HT1080 (cell line): ENCODE results near the gene CERK. TPM values are rescaled to one million over a fixed set of nuclear protein-coding genes. Genes with fewer than 3 reads are reported as not detected.
"Not testable (repeated sequence)": the region's sequence is repeated elsewhere in the genome, so short reads cannot be mapped to it uniquely, and the experiment has no call there.

Experiments
- DNase-seq: peaks from one replicate; pipeline ENCODE4 v3.0.0-alpha.2; 2015; ENCODE audit warnings: low read depth
- total RNA-seq: library from RNA; depleted of rRNA; stranded (reverse); fragments of >200 nt; shearing (Covaris generic); gene quantifications from 2 replicates; pipeline ENCODE4 v1.2.3, GENCODE V29; 2014

Gene CERK
- total RNA-seq, 1 experiment from 2014 or later = 61.2 TPM

DNA sequence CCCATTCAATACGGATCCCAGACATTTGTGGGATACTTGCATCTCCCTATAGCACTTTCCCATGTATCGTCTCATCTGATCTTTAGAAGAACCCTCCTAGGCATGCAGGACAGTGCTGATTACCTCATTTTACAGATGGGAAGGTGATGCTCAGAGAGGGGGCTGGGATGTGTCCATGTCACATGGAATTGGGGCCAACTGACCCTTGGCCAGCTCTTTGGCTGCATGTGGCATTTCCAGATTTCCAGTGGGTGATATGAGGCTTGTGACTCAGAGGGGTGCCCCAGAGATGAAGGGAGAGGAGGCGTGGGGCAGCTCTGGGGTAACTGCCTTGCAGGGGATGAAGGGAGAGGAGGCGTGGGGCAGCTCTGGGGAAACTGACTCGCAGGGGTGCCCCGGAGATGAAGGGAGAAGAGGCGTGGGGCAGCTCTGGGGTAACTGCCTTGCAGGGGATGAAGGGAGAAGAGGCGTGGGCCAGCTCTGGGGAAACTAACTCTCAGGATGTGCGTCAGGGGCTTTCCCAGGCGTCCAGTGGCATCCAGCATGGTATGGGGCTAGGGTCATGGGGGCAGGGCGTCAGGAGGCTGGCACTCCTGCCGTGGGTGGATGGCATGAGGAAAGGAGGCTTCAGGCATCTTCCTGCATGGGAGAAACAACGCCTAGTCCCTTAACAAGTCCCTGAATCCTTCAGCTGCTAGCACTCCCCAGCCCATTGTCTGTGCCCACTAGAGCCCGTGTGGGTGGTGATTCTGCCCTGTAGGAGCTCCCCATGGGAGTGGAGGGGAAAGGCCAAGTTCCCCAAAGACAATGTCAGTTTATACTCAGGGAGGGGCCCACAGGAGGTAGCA lies 11.9 kb upstream of the CERK start:
- DNase-seq = no peak

- DNase-seq = peak; percentile 44
Measured at GRCh38 chr22:46748908-46749675, 11.0 kb upstream of the CERK start.

DNA sequence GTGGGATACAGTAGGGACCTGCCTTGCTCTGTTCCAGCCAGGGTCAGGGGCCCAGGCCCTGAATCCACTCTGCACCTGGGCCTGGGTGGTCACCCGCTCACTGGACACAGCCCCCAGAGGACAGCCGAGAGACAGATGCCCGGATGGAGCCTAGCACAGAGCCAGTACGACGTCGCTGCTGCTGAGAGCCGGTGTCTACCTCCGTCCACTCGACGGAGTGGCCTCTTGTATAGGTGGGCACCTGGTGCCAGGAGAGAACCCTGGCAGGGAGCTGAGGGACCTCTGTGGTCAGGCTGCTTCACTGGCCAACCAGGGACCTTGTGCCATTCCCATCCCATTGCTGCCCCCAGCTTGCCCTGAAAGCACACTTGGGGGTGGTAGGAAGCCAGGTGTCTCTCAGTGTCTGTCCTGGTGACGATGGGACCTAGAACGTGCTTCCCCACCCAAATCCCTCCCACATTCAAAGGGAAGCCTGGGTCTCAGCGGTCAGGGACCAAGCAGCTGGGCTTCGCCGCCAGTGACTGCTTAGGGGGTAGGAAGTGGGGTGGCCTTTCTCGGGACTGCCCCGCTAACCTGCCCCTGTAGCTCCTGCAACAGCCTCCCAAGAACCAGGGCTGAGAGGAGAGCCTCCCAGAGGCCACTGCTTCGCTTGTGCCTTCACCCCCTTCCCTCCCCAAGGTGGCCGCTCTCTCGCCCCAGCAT lies 10.3 kb upstream of the CERK start:
- no peak for DNase-seq

DNA sequence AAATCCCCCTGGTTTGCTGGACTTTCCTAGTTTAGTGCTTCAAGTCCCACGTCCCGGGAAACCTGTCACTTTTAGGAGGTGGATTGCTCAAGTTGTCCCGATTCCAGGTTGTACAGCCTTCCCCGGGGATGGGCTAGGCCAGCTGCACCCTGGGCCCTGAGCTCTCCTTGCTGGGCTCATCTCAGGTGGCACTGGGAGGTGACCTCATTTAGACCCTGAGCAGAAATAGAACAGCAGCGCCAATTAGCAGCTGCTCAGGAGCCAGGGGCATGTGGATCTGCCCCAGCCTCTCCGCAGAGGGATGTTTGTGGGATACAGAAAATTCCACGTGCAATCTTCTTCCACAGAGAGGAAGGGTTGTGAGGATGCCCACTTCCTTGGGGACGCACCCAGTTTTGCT lies 9.6 kb upstream of the CERK start:
- DNase-seq = no peak

- no peak for DNase-seq
Measured at GRCh38 chr22:46746620-46747019, 8.6 kb upstream of the CERK start.

DNA sequence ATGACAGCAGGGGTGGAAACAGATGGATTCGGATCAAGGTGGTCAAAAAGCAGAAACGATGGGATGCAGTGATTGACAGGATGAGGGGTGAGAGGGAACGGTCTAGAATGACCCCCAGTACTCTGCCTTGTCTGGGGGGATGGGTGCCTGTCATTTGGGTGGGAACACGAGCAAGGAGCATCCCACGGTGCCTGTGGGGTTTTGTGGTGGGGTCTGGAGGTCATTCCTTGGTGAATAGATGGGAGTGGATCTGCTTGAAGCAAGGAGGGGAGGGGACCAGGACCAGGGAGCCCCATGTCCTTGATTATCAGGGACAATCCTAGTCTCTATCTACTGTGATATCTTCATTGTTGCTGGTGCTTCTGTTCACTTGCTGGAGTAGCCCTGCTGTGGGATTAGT lies 8.1 kb upstream of the CERK start:
- no peak for DNase-seq

- no peak for DNase-seq
Measured at GRCh38 chr22:46744581-46744980, 6.5 kb upstream of the CERK start.

- DNase-seq = no peak
Measured at GRCh38 chr22:46742576-46743221, 4.6 kb upstream of the CERK start.

GRCh38 chr22:46741974-46742519 lies 4.0 kb upstream of the CERK start:
- no peak for DNase-seq

GRCh38 chr22:46740910-46741780 lies 3.1 kb upstream of the CERK start:
- DNase-seq = no peak

DNA sequence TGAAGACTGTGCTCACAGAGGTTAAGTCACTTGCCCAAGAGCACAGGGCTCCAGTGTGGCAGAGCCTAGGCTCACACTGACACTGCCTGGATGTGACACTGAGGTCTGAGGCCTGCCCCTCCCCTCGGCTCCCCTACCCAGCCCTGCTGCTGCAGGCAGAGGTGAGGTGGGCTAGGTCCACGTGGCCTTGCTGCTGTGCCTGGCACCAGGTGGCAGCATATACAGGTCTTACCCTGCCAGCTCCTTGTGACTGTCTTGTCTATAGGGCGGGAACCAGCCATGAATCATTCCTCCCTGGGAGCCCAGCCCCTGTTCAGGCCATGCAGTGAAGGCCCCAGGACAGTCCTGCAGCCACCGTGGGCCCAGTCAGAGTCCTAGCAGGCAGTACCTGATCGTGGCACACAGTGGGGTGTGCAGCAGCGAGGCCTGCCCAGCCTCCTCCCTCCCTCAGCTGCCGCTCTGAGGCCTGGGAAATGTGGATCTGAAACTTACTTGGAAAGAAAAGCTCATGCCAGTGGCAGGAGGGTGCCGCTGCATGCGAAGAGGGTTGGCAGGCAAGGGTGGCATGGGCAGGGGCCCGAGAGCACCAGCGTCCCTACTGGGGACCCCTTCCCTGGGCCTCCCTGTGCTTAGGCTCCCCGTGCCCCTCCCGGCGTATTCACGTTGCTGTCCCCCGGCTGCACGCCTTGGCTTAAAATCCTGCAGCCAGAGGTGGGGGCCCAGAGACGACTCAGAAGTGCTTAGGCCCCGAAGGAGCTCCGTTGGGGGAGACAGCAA lies 1.2 kb upstream of the CERK start:
- DNase-seq = no peak

DNA sequence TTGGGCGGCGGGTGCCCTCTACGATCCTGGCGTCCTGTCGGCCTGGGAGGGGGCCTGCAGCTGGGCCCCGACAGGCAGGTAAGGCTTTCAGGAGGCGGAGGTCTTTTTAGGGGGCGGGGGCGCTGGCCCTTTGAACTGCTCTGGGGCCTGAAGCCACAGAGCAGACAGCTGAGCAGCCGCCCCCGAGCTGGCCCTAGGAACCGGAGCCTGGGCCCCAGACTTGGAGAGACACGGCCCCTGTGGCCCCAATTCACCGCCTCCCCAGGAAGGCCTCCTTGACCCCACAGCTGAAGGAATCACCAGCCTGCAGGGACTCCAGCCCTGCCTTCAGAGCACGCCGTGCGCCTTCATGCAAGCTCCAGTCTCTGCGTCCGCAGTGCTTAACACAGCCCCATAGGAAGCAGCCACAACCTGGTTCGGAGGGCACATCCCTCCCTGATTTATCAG lies 618 bp upstream of the CERK start:
- DNase-seq = no peak

GRCh38 chr22:46737105-46737975 lies 712 bp downstream of the CERK start:
- DNase-seq = no peak

DNA sequence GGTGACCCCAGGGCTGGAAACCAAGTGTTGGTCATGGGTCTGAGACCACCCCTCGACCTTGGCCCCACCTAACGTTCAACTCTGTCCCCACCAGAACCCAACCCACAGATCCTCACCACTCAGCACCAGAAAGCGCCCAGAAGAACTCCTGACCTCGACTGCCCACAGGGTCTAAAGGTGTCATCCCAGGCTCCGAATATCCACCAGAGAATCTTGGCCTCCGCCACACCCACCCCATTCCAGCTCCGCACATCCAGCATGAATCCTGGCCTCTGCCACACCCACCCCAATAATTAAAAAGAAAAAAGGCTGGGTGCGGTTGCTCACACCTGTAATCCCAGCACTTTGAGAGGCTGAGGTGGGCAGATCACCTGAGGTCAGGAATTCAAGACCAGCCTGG lies 1.3 kb downstream of the CERK start:
- no peak for DNase-seq

GRCh38 chr22:46735747-46736608 lies 2.1 kb downstream of the CERK start:
- DNase-seq = no peak

DNA sequence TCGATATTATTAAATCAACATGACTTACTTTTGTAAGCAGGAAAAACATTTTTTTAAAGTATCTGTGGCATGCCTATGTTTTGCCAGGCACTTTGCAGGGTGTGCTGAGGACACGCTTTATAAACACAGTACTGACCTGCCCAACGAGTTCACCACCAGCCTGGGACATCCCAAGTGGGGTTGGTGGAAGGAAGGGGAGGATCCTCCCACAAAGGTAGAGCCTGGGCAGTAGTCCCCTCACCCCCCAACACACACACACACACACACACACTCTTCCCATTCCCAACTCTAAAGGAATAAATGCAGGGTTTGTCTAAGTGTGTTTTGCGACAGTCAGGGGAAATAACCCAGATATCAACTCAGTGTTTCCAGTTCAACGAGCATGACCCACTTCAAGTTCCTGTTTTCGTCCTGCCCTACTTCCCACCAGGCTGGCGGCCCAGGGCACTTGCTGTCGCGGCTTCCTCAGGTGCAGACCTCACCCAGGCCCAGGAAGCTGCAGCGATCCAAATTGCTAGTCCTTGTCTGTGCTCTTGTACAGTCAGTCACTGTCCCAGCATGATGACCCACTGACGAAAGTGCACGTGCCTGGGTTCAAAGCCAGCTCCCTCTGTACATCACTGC lies 3.1 kb downstream of the CERK start:
- no peak for DNase-seq

DNA sequence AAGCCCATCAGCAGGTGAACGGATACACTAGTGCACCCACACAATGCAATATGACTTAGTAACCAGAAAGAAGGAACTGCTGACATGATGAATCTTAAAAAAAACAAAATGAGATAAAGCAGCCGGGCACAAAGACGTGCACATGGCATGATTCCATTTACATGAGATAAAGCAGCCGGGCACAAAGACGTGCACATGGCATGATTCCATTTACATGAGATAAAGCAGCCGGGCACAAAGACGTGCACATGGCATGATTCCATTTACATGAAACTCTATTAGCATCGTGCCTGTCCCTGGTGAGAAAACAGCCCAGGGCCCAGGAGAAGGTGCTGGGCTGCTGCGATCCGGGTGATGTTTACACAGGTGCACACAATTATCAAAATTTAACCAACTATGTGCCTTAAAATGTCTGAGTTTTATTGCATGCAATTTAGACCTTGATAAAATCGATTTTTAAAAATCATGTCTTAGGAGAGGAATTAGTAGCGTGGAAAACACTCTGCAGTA lies 3.8 kb downstream of the CERK start:
- not testable (repeated sequence) for DNase-seq
